Measurements from ENCODE around the gene TUBB3.

GRCh38 chr16:89919535-89920406 lies 3.4 kb upstream of the TUBB3 start:
- TF ChIP-seq CTCF (IDR thresholded peaks at IDR 0.05; ENCODE audit: control extremely low read depth in 1 of 3, insufficient read depth in 1 of 3, low read depth in 1 of 3, low read length in 3 of 3) (no peak), POLR2A (IDR thresholded peaks at IDR 0.05; ENCODE audit: control extremely low read depth in 1 of 2, low read depth in 2 of 2, low read length in 2 of 2) (no peak), POLR2AphosphoS5 (IDR thresholded peaks at IDR 0.05; ENCODE audit: low read depth, low read length) (no peak), GTF2F1 (IDR thresholded peaks at IDR 0.05; ENCODE audit: borderline replicate concordance, low read depth, low read length) (no peak), EP300 (IDR thresholded peaks at IDR 0.05; ENCODE audit: borderline replicate concordance in 1 of 2, low read depth in 2 of 2, low read length in 2 of 2) (no peak), ASH2L (IDR thresholded peaks at IDR 0.05; ENCODE audit: low read length) (no peak), RFX5 (IDR thresholded peaks at IDR 0.05; ENCODE audit: borderline replicate concordance, low read depth, low read length) (no peak), YY1 (IDR thresholded peaks at IDR 0.05; ENCODE audit: low read depth, low read length) (no peak), EZH2 (IDR thresholded peaks at IDR 0.05; ENCODE audit: low read depth, low read length, severe bottlenecking) (no peak), E2F6 (IDR thresholded peaks at IDR 0.05) (no peak), CEBPB (IDR thresholded peaks at IDR 0.05; ENCODE audit: low read depth, low read length) (no peak)
